ENCODE measurements around the gene GSTT2B.

- TF ChIP-seq EP300 (IDR thresholded peaks at IDR 0.05) = no peak
- TF ChIP-seq CTCF (IDR thresholded peaks at IDR 0.05) = no peak
- TF ChIP-seq POLR2A (IDR thresholded peaks at IDR 0.05; ENCODE audit: low read depth) = no peak
- no peak for TF ChIP-seq POLR2AphosphoS5 (IDR thresholded peaks at IDR 0.05)
Observed at GRCh38 chr22:24006914-24007214, 45.9 kb upstream of the GSTT2B start.
